Astrocyte (in vitro differentiated cells and primary cell): ENCODE data around the gene GALM.

Experiments used
- CTCF ChIP-seq: IDR thresholded peaks from 2 replicates; pipeline ENCODE4 v1.5.1; 2011; ENCODE audit warnings: low read depth, mild to moderate bottlenecking, inconsistent platforms, low read length, moderate library complexity; ENCODE audit not compliant: insufficient read depth
- EZH2 ChIP-seq: IDR thresholded peaks from 2 replicates; pipeline ENCODE4 v1.6.1; 2012; ENCODE audit warnings: mild to moderate bottlenecking, low read length, inconsistent platforms; ENCODE audit not compliant: insufficient read depth

DNA sequence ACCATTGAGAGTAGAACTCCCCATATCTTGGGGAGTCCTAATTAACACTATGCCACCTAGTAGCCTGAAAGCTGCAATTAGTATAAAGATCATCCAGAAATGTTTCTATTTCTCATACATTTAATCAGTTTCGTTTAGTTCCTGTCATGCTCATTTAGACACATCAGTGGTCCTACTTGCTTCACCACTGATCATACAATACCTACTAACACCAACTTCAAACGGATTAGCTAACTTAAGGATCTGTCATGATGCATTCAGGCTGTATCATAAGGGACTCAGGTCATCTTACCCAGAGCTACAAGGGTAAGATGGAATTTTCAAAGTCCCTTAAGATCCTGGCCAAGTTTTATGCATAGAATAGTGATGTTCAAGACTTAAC is 78.5 kb downstream of the GALM start:
- TF ChIP-seq EZH2 (no peak), CTCF (no peak)
